ENCODE data around the gene OBSCN. TPM values are rescaled to one million over a fixed set of nuclear protein-coding genes. Genes with fewer than 3 reads are reported as not detected.

Gene OBSCN
- total and polyA plus RNA-seq, 2 of the 13 experiments (the other 11 are each of a cell fraction or from before 2014, with no cell fraction given), result 0.20 TPM

DNA sequence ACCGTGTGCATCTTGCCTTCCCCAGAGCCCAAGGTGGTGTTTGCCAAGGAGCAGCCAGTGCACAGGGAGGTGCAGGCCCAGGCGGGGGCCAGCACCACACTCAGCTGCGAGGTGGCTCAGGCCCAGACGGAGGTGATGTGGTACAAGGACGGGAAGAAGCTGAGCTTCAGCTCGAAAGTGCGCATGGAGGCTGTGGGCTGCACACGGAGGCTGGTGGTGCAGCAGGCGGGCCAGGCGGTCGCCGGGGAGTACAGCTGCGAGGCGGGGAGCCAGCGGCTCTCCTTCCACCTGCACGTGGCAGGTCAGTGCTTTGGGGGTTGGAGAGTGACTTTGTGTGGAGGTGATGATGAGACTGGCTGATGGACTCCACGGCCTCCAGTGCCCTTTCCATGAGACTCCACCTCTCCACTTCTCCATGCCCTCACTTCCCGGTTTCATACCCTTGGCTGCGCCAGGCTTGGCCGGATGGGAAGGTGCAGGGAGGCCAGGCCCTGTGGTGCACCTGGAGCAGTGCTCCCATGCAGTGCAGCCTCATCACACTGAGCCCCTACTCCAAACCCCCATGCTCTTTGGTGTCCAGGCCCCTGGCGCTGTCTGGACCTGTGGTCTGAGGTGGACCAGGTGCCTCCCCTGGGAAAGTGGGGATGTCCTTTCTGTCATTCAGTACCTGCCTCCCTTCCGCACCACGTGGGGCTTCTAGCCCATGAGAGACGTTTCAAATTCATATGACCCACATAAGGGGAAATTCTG is 49.0 kb downstream of the OBSCN start:
- Histone ChIP-seq H3K27me3 (ENCODE audit: control insufficient read depth in 1 of 2, insufficient read depth in 2 of 2, low read length in 2 of 2) (peaks cover 0 to 1% of the 10 kb centered on the region in 2 experiments; a peak in 1 of 5 replicates), H3K9me3 (ENCODE audit: low read length) (no peaks in the 10 kb centered on the region), H4K20me1 (ENCODE audit: insufficient read depth, low read length) (no peaks in the 10 kb centered on the region), H3K4me2 (ENCODE audit: low read depth, low read length) (no peak overlapping the region), H3K4me3 (replicated peaks in 1 of 3; ENCODE audit: insufficient read depth in 1 of 3, low read depth in 2 of 3, low read length in 3 of 3) (no peak overlapping the region), H3K79me2 (ENCODE audit: insufficient read depth, low read length) (no peaks in the 10 kb centered on the region), H2AFZ (ENCODE audit: low read length) (no peak overlapping the region), H3K4me1 (ENCODE audit: insufficient read depth, low read length) (no peaks in the 10 kb centered on the region), H3K36me3 (replicated peaks in 1 of 2; ENCODE audit: control insufficient read depth in 1 of 2, insufficient read depth in 2 of 2, low read length in 2 of 2) (no peaks in the 10 kb centered on the region), H3K27ac (ENCODE audit: extremely low read length, insufficient read depth, low read length) (no peak overlapping the region), H3K9ac (ENCODE audit: insufficient read depth, low read depth, low read length) (no peak overlapping the region)
- FAIRE-seq (no peak), ATAC-seq (no peak), DNase-seq (ENCODE audit: low spot score) (no peak)
- BruUV-seq (replicated peaks), result no TSS peak
- 40% methylated on average over 20 of the region's 24 CpGs for WGBS (ENCODE audit: low lambda C conversion rate)
- intact Hi-C loops (cut with micrococcal nuclease; ENCODE audit: unreplicated experiment), result no loop called here
- no peak for TF ChIP-seq ONECUT2 (CRISPR knock-in tag; IDR thresholded peaks at IDR 0.05)
- no peak for TF ChIP-seq SP4 (CRISPR knock-in tag; IDR thresholded peaks at IDR 0.05)
- no peak for TF ChIP-seq PHF20 (CRISPR knock-in tag; IDR thresholded peaks at IDR 0.05)
- TF ChIP-seq, protein P1, sequence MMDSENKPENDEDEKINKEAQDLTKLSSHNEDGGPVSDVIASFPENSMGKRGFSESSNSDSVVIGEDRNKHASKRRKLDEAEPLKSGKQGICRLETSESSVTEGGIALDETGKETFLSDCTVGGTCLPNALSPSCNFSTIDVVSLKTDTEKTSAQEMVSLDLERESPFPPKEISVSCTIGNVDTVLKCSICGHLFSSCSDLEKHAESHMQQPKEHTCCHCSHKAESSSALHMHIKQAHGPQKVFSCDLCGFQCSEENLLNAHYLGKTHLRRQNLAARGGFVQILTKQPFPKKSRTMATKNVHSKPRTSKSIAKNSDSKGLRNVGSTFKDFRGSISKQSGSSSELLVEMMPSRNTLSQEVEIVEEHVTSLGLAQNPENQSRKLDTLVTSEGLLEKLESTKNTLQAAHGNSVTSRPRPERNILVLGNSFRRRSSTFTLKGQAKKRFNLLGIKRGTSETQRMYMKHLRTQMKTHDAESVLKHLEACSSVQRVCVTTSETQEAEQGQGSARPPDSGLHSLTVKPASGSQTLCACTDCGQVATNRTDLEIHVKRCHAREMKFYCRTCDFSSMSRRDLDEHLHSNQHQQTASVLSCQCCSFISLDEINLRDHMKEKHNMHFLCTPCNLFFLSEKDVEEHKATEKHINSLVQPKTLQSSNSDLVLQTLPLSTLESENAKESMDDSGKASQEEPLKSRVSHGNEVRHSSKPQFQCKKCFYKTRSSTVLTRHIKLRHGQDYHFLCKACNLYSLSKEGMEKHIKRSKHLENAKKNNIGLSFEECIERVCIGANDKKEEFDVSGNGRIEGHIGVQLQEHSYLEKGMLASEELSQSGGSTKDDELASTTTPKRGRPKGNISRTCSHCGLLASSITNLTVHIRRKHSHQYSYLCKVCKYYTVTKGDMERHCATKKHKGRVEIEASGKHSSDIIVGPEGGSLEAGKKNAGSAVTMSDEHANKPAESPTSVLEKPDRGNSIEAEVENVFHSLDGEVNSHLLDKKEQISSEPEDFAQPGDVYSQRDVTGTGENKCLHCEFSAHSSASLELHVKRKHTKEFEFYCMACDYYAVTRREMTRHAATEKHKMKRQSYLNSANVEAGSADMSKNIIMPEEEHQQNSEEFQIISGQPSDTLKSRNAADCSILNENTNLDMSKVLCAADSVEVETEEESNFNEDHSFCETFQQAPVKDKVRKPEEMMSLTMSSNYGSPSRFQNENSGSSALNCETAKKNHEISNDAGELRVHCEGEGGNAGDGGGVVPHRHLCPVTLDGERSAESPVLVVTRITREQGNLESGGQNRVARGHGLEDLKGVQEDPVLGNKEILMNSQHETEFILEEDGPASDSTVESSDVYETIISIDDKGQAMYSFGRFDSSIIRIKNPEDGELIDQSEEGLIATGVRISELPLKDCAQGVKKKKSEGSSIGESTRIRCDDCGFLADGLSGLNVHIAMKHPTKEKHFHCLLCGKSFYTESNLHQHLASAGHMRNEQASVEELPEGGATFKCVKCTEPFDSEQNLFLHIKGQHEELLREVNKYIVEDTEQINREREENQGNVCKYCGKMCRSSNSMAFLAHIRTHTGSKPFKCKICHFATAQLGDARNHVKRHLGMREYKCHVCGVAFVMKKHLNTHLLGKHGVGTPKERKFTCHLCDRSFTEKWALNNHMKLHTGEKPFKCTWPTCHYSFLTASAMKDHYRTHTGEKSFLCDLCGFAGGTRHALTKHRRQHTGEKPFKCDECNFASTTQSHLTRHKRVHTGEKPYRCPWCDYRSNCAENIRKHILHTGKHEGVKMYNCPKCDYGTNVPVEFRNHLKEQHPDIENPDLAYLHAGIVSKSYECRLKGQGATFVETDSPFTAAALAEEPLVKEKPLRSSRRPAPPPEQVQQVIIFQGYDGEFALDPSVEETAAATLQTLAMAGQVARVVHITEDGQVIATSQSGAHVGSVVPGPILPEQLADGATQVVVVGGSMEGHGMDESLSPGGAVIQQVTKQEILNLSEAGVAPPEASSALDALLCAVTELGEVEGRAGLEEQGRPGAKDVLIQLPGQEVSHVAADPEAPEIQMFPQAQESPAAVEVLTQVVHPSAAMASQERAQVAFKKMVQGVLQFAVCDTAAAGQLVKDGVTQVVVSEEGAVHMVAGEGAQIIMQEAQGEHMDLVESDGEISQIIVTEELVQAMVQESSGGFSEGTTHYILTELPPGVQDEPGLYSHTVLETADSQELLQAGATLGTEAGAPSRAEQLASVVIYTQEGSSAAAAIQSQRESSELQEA (CRISPR knock-in tag; IDR thresholded peaks at IDR 0.05; ENCODE audit: not compliant biosample characterization), result no peak
- TF ChIP-seq SNAPC2 (CRISPR knock-in tag; IDR thresholded peaks at IDR 0.05), result no peak
- in situ Hi-C loops (cut with HindIII; ENCODE audit: extremely low pct_ligation_motif_present, low pct_unique_long_range_greater_than_20kb), result no loop called here
- ChIA-PET POLR2A (no interaction called here), CTCF (ENCODE audit: low intra/inter-chr PET ratio, low total read pairs) (no interaction called here)
